Mesodermal cell (in vitro differentiated cells): ENCODE data around the gene SLC29A3.

Experiments used
- H3K27ac ChIP-seq: 2 replicates; pipeline ENCODE4 v1.7.0; 2013; ENCODE audit warnings: mild to moderate bottlenecking, low read depth, low read length, moderate library complexity; ENCODE audit not compliant: severe bottlenecking
- H3K36me3 ChIP-seq: 2 replicates; pipeline ENCODE4 v1.7.1; 2013; ENCODE audit warnings: mild to moderate bottlenecking, low read length, moderate library complexity; ENCODE audit not compliant: control insufficient read depth, insufficient read depth
- H3K4me1 ChIP-seq: one replicate; pipeline ENCODE4 v1.7.1; 2013; ENCODE audit warnings: mild to moderate bottlenecking, low read length; ENCODE audit not compliant: insufficient read depth, control insufficient read depth, poor library complexity, severe bottlenecking
- H3K4me3 ChIP-seq: 2 replicates; pipeline ENCODE4 v1.7.0; 2013; ENCODE audit warnings: low read length, control low read depth, mild to moderate bottlenecking; ENCODE audit not compliant: insufficient read depth, poor library complexity, severe bottlenecking; ENCODE audit errors: extremely low read depth
- H3K9me3 ChIP-seq: 2 replicates; pipeline ENCODE4 v1.7.1; 2013; ENCODE audit warnings: mild to moderate bottlenecking, low read length, moderate library complexity; ENCODE audit not compliant: control insufficient read depth
- WGBS, 2 experiments: methylation state at CpG; one replicate each; pipeline ENCODE4 v1.1.5; 2013; ENCODE audit warnings: missing lambda C conversion rate in 2 of 2; ENCODE audit not compliant: insufficient coverage in 2 of 2; 5-methylcytosine and 5-hydroxymethylcytosine counted together

Gene SLC29A3

DNA sequence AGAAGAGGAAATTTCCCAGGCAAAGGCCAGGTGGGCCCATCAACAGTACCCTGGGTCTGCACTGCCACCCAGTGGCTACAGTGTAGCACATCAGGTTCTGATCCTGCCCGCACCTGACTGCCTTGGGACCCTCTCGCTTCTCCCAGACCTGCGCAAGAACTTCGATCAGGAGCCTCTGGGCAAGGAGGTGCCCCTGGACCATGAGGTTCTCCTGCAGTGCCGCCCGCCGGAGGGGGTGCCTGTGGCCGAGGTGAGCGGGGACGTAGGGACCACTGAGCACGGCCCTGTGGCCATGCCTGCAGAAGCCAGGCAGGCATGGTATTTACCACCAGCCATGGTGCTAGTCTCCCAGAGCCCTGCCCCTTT, 33.9 kb upstream of the SLC29A3 start:
- H3K4me3 ChIP-seq: no peak overlapping the region
- peaks cover 81% of the 10 kb centered on the region for H3K36me3 ChIP-seq
- H3K27ac ChIP-seq: no peak overlapping the region
- H3K4me1 ChIP-seq: no peaks in the 10 kb centered on the region
- WGBS, 2 experiments: 73% methylated on average over 11 of the region's 11 CpGs
- no peaks in the 10 kb centered on the region for H3K9me3 ChIP-seq

GRCh38 chr10:71285986-71286385, 33.1 kb upstream of the SLC29A3 start:
- H3K4me3 ChIP-seq: no peak overlapping the region
- H3K36me3 ChIP-seq: peaks cover 80% of the 10 kb centered on the region
- H3K4me1 ChIP-seq: no peaks in the 10 kb centered on the region
- H3K9me3 ChIP-seq: no peaks in the 10 kb centered on the region
- no peak overlapping the region for H3K27ac ChIP-seq
- WGBS, 2 experiments: 80 to 91% methylated on average over 1 to 4 of the region's 4 CpGs

DNA sequence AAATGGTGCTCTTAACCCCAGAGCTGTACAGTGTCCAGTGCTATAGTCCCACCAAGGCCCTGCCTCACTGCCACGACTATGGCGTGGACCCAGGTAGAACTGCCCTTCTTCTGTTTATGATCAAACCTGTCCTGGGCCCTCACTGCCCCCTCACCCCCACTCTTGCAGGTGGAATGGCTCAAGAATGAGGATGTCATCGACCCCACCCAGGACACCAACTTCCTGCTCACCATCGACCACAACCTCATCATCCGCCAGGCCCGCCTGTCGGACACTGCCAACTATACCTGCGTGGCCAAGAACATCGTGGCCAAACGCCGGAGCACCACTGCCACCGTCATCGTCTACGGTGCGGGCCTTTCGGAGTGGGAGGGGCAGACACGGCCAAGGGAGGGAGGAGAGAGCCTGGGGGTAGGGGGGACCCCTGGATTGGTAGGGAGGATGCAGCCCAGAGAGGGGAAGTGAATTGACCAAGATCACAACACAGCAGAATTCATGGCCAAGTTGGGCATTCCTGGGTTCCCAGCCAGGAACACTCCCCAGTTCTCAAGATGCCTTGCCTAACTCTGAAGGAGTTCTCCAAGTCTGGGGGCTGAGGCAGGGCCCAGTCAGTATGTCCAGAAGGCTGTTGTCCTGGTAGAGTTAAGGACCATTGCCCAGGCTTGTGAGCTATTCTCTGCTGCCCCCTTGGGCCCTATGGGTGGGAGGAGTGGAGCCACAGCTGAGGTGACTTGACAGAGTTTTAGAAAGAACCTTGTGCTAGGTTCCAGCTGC, 32.4 kb upstream of the SLC29A3 start:
- Histone ChIP-seq H3K4me3 (no peak overlapping the region), H3K9me3 (no peaks in the 10 kb centered on the region), H3K36me3 (peaks cover 80% of the 10 kb centered on the region), H3K27ac (no peak overlapping the region), H3K4me1 (no peaks in the 10 kb centered on the region)
- WGBS, 2 experiments: 96% methylated on average over 16 to 17 of the region's 17 CpGs

DNA sequence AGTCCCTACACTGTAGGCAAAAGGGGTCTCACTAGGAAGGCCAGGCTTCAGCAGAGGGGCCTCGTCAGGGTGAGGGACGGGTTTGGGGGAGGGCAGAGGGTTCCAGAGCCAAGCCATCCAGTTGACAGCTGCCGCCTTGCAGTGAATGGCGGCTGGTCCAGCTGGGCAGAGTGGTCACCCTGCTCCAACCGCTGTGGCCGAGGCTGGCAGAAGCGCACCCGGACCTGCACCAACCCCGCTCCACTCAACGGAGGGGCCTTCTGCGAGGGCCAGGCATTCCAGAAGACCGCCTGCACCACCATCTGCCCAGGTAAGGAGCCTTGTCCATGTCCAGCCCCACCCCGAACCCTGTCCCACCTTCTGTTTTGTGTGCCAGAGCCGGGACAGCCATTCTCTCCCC, 31.6 kb upstream of the SLC29A3 start:
- Histone ChIP-seq H3K4me1 (no peaks in the 10 kb centered on the region), H3K4me3 (no peak overlapping the region), H3K36me3 (peaks cover 81% of the 10 kb centered on the region), H3K9me3 (no peaks in the 10 kb centered on the region), H3K27ac (no peak overlapping the region)
- WGBS, 2 experiments: 83 to 90% methylated on average over 13 to 14 of the region's 14 CpGs

DNA sequence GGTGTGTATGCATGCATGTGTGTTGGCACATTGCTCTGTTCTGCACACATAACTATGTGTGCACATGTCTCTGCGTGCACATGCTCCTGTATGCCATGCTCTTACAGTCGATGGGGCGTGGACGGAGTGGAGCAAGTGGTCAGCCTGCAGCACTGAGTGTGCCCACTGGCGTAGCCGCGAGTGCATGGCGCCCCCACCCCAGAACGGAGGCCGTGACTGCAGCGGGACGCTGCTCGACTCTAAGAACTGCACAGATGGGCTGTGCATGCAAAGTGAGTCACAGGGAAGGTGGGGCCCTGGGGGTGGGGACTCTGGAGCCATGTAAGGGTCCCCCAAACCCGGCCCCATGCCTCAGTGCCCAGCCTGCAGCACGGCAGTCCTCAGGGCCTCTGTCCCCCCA, 30.6 kb upstream of the SLC29A3 start:
- Histone ChIP-seq H3K4me1 (no peaks in the 10 kb centered on the region), H3K4me3 (no peak overlapping the region), H3K36me3 (peaks cover 91% of the 10 kb centered on the region), H3K9me3 (no peaks in the 10 kb centered on the region), H3K27ac (no peak overlapping the region)
- 97% methylated on average over 14 to 15 of the region's 15 CpGs for WGBS, 2 experiments

DNA sequence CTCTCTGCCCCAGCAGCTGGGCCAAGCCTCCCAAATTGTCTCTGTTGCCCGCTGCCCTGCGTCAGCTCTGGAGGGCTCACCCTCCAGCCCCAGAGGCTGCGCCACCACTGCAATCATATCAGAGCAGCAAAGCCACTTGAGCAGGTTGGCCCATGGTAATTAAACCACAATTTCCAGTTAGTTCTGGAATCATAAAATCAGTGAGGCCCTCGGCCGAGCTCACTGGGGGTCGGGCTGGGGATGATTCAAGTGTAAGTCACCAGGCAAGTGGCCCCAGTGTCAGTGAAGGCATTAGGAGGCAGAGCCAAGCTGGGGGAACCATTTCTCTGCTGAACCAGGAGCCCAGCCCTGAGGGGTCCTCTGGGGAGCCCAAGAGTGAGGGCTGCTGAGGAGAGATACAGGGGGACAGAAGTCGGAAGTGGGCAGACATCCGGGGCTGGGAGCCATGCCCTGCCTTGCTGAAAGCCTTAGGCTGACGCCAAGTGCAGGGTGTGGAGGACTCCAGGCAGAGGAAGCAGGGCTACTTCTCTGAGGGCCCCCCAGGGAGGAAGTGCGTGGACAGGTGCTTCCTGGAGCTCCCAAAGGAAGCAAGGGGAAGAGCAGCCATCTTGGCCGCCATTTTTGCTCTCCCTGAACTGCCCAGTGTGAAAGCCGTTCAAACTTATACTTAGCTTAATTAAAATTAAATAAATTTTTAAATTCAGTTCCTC, 29.5 kb upstream of the SLC29A3 start:
- H3K4me1 ChIP-seq: no peaks in the 10 kb centered on the region
- no peak overlapping the region for H3K27ac ChIP-seq
- peaks cover 98% of the 10 kb centered on the region for H3K36me3 ChIP-seq
- 97 to 99% methylated on average over 9 of the region's 12 CpGs for WGBS, 2 experiments
- H3K4me3 ChIP-seq: no peak overlapping the region
- H3K9me3 ChIP-seq: no peaks in the 10 kb centered on the region

DNA sequence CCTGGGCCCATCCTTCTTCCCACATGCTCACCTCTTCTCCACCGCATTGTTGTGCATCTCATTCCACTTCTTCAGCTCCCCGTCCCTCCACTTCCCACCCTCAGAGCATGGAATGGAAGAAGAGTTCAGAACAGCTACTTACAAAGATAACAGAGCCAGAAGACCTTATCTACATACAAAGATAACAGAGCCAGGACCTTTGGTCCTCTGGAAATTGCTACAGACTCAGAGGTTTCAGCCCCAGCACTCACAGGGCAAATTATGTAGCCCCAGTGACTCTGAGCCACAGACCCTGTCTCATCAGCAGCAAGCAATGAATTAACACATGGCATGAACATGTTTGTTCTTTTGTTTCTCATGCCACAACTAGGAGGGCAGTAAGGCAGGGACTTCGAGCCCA, 28.7 kb upstream of the SLC29A3 start:
- H3K27ac ChIP-seq: no peak overlapping the region
- H3K4me3 ChIP-seq: no peak overlapping the region
- H3K4me1 ChIP-seq: no peaks in the 10 kb centered on the region
- H3K36me3 ChIP-seq: peaks cover 98% of the 10 kb centered on the region
- no peaks in the 10 kb centered on the region for H3K9me3 ChIP-seq
- 83 to 95% methylated on average over 3 of the region's 3 CpGs for WGBS, 2 experiments

DNA sequence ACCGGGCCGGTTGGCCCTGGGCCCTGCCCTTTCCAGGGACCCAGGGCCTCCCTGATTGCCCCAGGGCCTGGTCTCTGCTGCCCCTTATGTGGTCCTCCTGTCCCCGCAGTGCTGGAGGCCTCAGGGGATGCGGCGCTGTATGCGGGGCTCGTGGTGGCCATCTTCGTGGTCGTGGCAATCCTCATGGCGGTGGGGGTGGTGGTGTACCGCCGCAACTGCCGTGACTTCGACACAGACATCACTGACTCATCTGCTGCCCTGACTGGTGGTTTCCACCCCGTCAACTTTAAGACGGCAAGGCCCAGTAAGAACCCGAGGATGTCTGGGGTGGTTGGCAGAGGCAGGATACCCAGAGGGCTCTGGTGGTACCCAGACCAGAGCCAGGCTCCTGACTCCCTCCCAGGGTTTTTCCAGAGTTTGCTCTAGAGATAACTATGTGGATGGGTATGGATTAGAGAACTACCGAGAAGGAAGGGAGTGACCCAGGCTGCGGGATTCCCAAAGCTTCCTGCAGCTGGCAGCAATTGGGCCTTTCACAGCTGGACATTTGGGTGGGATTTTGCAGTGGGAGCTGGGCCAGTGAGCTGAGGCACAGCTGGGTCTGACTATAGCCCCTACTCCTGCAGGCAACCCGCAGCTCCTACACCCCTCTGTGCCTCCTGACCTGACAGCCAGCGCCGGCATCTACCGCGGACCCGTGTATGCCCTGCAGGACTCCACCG, 28.1 kb upstream of the SLC29A3 start:
- Histone ChIP-seq H3K4me3 (no peak overlapping the region), H3K4me1 (no peaks in the 10 kb centered on the region), H3K27ac (no peak overlapping the region), H3K36me3 (peaks cover 98% of the 10 kb centered on the region), H3K9me3 (no peaks in the 10 kb centered on the region)
- 95 to 96% methylated on average over 24 to 25 of the region's 26 CpGs for WGBS, 2 experiments

DNA sequence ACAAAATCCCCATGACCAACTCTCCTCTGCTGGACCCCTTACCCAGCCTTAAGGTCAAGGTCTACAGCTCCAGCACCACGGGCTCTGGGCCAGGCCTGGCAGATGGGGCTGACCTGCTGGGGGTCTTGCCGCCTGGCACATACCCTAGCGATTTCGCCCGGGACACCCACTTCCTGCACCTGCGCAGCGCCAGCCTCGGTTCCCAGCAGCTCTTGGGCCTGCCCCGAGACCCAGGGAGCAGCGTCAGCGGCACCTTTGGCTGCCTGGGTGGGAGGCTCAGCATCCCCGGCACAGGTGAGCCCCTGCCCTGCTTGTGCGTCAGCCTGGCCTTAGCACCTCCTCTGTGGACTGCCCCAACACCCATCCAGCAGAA, 27.5 kb upstream of the SLC29A3 start:
- Histone ChIP-seq H3K36me3 (peaks cover 98% of the 10 kb centered on the region), H3K4me1 (no peaks in the 10 kb centered on the region), H3K27ac (no peak overlapping the region), H3K4me3 (no peak overlapping the region), H3K9me3 (no peaks in the 10 kb centered on the region)
- WGBS, 2 experiments: 98 to 99% methylated on average over 11 of the region's 13 CpGs

DNA sequence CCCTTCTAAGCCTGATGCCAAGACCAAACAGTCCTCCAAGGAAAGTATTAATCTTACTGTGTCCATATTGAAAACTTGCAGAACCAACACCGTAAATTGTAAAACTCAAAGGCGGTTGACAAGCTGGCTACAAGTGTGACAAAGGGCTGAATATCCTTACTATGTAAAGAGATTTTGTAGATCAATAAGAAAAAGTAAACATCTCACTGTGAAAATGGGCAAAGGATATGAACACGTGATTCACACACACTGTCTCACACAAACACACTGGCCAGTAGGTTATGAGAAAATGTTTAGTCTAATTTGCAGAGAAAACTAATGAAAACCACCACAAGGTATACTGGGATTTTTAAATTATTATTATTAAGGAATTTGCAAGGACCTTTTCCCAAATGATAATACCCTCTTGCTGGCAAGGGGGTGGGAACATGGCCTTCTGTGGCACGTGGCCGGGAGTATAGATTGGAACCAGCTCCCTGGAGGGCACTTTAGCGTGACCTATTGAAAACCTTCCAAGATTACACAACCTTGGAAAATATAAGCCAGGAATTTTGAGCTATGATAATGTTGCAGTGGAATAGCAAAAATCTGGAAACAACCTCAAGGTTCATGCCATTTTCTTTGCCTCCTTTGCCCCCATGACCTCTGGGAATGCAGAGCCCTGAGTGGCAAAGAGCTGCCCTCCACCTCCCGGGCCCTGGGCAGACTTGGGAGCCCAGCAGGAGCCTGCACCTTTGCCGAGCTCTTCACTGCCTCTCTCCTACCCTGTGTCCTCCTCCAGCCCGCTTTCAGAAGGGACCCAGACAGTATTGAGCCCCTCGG, 26.2 kb upstream of the SLC29A3 start:
- no peaks in the 10 kb centered on the region for H3K4me1 ChIP-seq
- 95% methylated on average over 4 to 5 of the region's 10 CpGs for WGBS, 2 experiments
- no peak overlapping the region for H3K4me3 ChIP-seq
- no peaks in the 10 kb centered on the region for H3K9me3 ChIP-seq
- no peak overlapping the region for H3K27ac ChIP-seq
- peaks cover 98% of the 10 kb centered on the region for H3K36me3 ChIP-seq
